HPDE6-E6E7 (cell line): Measurements from ENCODE around the gene EFCAB7.
"Not testable (repeated sequence)": the region's sequence is repeated elsewhere in the genome, so short reads cannot be mapped to it uniquely, and the experiment has no call there.

Source experiments
- DNase-seq: peaks from one replicate; pipeline ENCODE4 v3.0.0; 2011; ENCODE audit warnings: missing footprints; ENCODE audit errors: extremely low spot score

Gene EFCAB7

GRCh38 chr1:63548303-63548702 is 25.0 kb downstream of the EFCAB7 start:
- no peak for DNase-seq

DNA sequence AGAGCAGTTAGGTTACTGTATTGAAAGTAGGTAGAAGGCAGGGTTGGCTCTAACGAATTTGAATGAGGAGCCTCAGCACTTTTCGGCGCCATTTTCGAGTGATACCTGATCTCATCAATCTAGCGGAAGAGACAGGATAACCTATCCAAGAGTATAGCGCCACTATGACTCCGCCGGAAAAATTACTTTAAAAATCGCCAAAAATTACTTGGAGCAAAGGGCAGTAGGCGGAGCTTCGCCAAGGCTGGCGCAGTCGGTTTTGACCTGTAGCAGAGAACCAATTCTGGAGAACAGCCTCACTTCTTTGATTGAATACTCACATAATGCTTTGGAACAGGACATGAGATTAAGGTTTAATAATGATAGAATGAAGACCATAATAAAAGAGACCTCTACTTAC is 25.6 kb downstream of the EFCAB7 start:
- DNase-seq = no peak

- DNase-seq = no peak
Observed at GRCh38 chr1:63555480-63555879, 32.2 kb downstream of the EFCAB7 start.

DNA sequence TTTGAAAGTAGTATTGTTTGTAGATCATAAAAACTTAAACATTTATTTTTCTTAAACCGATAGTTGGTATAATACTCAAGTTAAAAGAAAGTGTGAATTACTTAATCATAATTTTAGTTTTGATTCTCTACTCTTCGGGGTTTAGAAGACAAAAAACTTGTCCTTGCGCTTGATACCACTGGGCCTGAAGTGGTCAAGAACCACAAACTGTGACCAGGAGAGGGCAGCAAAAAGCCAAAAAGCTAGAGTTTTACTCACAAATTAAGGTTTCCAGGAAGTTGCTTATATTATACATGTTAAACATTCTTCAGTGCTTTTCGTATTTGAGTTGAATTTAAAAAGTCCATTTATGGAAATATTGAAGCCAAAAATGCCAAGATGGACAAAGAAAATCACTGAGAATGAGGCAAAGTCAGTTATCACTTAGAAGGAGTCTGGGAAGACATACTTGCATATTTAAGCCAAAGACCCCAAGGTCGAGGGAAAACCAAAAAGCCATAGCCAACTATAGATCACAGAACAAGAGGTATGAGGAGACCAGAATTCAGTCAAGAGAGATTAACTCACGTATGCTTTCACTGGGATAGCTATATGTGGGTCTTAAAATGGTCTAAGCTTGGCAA is 34.2 kb downstream of the EFCAB7 start:
- DNase-seq = no peak

DNA sequence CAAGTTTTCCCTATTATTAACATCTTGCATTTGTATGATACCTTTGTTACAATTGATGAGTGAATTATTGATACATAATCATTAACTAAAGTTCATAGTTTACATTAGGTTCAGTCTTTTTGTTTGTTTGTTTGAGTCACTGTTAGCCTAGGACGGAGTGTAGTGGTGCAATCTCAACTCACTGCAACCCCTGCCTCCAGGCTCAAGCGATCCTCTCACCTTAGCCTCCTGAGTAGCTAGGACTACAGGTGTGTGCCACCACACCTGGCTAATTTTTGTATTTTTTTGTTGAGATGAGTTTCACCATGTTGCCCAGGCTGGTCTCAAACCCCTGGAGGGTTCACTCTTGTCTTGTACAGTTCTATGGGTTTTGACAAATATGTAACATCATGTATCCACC is 36.0 kb downstream of the EFCAB7 start:
- DNase-seq = no peak

DNA sequence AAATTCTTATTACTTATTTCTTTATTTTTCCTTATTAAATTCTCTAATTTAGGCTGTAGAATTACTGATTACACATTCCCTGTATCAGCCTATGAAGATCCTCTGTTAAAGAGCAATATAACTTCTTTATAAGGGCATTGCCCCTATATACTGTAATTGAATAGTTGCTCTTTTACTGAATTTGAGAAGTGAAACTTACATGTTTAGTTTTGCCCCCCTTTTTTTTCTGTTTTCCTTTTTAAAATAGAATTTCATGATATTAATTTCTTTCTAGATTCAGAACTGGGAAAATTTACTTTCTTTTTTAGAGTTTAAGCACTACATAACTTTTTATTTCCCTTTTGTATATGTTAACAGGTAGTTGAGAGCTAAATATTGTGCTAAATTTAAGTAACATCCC is 40.4 kb downstream of the EFCAB7 start:
- no peak for DNase-seq

- no peak for DNase-seq
Observed at GRCh38 chr1:63569068-63569467, 45.7 kb downstream of the EFCAB7 start.

DNA sequence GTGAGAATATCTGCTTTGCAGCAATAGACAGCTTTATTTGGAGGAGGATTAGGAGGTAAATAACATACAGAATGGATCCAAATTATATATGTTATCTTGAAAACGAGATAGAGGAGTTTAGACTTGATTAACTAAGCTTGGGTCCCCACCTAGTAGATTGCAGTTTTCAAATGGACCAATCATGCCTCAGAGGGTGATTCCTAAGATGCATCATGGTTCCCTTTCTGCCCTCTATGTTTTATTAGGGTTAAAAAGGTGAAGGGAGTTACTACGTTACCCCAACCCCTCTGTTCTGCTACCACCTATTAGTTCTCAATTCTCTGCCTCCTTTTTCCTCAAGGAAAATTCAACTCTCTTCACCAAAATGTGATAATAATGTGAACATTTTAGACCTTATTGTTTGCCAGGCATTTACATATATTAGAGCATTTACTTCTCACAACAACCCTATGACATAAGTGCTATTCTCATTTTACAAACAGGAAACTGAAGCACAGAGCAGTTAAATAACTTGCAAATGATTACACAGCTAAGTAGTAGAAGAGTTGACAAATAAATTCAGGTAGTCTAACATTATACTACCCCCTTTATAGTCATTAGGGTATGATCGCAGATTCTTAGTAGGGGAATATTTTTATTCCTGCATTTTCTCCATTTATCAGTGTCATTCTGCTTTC is 46.5 kb downstream of the EFCAB7 start:
- no peak for DNase-seq

DNA sequence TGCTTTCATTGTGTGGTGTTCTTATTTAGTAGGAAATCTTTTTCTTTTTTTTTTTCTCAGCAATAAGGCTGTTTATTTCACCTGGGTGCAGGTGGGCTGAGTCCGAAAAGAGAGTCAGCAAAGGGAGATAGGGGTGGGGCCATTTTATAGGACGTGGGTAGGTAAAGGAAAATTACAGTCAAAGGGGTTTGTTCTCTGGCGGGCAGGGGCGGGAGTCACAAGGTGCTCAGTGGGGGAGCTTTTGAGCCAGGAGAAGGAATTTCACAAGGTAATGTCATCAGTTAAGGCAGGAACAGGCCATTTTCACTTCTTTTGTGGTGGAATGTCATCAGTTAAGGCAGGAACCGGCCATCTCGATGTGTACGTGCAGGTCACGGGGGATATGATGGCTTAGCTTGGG is 49.4 kb downstream of the EFCAB7 start:
- not testable (repeated sequence) for DNase-seq

DNA sequence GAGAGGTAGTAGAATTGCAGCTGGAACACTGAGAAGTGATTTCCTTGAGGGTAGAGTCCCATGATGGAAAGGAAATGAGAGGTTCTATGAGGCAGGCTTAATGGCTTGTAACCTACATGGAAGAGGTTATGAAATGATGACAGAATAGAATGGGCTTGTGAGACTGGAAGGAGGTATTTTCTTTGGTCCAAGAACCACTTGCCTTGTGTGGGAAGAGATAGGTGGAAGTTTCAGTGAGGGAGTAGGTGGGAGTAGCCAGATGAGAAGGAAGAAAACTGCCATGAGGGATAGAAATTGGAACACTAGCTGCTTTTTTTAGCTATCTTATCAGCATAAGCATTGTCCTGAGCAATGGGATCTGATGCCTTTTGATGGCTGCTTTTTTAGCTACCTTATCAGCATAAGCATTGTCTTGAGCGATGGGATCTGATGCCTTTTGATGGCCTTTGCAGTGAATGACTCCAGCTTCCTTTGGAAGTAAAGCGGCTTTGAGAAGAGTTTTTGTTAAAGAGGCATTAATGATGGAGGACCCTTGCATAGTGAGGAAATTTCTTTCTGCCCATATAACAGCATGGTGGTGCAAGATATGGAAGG is 51.0 kb downstream of the EFCAB7 start:
- DNase-seq = not testable (repeated sequence)

DNA sequence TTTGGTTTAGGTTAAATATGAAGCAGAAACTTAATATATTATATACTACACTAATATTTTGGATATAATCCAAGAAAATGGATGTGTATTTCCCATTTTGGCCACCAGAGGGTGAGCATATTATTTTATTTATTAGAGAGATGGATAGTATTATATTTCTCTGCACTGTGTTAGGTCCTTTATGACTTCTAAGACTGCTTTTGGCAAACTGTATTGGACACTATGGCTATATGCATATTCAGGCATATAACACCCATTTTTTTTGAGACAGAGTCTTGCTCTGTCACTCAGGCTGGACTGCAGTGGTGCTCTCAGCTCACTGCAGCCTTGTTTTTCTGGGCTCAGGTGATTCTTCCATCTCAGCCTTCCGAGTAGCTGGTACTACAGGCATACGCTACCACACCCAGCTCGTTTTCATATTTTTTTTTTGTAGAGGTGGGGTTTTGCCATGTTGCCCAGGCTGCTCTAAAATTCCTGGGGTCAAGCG is 52.1 kb downstream of the EFCAB7 start:
- DNase-seq = no peak

GRCh38 chr1:63586326-63586725 is 63.0 kb downstream of the EFCAB7 start:
- not testable (repeated sequence) for DNase-seq

DNA sequence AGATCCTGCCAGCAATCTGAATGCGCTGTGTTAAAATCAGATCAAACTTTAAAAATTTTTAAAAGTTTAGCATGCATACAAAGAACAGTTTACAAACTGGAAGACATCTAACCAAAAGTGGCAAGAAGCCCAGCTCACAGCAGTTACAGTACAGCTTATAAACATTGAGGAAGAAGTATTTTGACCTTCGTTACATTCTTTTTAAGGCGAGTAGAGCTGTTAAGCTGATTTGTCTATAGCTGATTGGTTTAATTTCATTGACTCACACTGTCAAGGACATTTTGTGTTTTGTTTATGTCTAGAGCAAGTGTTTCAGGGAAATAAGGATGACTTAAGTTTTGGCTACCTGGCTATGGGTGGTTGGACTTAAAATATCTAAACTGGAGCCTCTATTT is 66.8 kb downstream of the EFCAB7 start:
- no peak for DNase-seq

- peak; percentile 17 for DNase-seq
Observed at GRCh38 chr1:63592536-63593302, 69.4 kb downstream of the EFCAB7 start.

GRCh38 chr1:63593303-63593885 is 70.1 kb downstream of the EFCAB7 start, which contains the start of gene PGM1:
Gene PGM1 (plus strand): TSS chr1:63593411. CDS start chr1:63593489, 78 bp downstream.
- peak; percentile 54 for DNase-seq

GRCh38 chr1:63593886-63594605 is 70.7 kb downstream of the EFCAB7 start:
- peak; percentile 54 for DNase-seq

GRCh38 chr1:63595435-63595834 is 72.1 kb downstream of the EFCAB7 start:
- no peak for DNase-seq

DNA sequence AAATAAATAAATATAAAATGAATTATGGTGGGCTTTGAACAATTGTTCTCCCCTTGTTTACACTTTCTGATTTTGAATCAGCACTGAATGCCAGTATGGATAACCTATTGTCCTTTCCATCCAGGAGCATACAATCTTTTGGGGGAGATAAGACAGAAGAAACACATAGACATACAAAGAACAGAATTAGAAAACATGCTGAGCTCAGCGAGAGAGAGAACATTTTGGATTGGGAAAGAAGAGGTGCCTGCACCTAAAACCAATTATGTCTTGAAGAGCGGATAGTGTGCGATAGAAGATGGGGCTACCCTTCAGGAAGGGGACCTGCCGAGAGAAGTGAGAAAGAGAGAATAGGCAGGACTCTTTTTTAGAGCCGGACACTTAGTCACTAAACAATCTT is 76.5 kb downstream of the EFCAB7 start:
- no peak for DNase-seq

DNA sequence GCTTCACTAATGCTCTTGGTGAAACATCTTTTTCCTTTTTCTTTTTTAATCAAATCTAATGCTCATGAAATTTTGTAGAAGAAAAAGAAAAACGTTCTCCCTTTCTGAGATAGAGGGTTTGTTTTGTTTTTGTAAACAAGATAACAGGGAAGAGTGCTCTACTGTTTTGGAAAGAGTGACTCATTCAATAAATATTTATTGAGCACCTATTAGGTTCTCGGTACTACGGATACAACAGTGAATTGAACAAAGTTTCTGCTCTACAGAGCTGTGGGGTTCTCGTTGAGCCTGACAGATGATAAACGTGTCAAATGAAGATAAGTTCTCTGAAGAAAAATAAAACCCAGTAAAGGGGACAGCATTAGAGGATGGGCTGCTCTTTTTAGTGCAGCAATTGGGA is 76.9 kb downstream of the EFCAB7 start:
- DNase-seq = no peak

- DNase-seq = no peak
Observed at GRCh38 chr1:63601061-63601460, 77.7 kb downstream of the EFCAB7 start.

DNA sequence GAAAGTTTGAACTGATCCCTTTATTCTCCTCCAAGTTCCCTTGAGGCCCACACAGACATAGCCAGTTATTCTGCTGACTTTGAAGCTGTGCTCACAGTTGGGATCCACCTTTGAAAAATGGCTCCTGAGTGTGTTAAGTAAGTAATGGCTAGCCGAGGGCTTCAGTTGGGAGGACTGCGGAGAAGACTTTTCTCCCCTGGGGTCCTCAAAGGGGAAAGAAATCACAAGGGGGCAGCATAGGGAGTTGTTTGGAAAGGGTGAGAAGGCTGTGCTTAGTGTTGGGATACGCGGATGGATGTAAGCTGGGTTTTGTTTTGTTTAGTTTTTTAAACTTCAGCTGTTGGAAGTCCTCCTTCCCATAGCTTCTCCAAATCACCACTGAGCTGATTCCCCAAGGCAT is 78.1 kb downstream of the EFCAB7 start:
- DNase-seq = no peak
